ENCODE measurements around the gene KRTAP16-1. TPM values are rescaled to one million over a fixed set of nuclear protein-coding genes. Genes with fewer than 3 reads are reported as not detected.

Gene KRTAP16-1
- total and polyA plus RNA-seq, 10 of the 15 experiments (the other 5 are each of a cell fraction or from before 2014, with no cell fraction given): 0.23 TPM; not detected in 9

DNA sequence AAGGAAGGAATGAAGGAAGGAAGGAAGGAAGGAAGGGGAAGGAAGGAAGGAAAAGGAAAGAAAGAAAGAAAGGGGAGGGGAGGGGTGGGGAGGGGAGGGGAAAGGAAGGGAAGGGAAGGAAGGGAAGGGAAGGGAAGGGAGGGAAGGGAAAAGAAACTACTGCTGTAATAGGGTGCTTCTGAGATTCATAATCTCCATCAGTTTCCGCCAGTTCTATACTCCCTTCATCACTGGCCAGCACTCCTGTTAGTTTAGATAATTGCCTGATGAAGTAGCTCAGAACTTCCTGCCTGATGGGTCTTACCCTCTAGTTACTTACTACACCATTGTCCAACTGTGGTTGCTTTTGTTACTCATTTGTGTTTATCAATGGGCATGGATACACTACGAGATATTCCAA is 45.9 kb downstream of the KRTAP16-1 start:
- no peak overlapping the region for H3K4me2 ChIP-seq (ENCODE audit: control insufficient read depth, insufficient read depth)
- no TSS peak for BruUV-seq (replicated peaks)
- no peak overlapping the region for H3K27ac ChIP-seq (ENCODE audit: control insufficient read depth, insufficient read depth)
- FAIRE-seq (no peak), ATAC-seq (no peak), DNase-seq (ENCODE audit: low read depth, low spot score) (no peak)
- no peaks in the 10 kb centered on the region; a peak in 2 of 4 replicates for H3K27me3 ChIP-seq (replicated peaks in 1 of 2; ENCODE audit: control insufficient read depth in 2 of 2, insufficient read depth in 2 of 2, low read length in 1 of 2)
- ChIA-PET RAD21 (ENCODE audit: unreplicated experiment) (no interaction called here), CTCF (no interaction called here), POLR2A (no interaction called here), SMC1A (ENCODE audit: uncharacterized antibody, unreplicated experiment) (no interaction called here)
- no peaks in the 10 kb centered on the region for H4K20me1 ChIP-seq (ENCODE audit: control insufficient read depth, insufficient read depth)
- no peaks in the 10 kb centered on the region for H3K36me3 ChIP-seq (ENCODE audit: control insufficient read depth in 2 of 2, insufficient read depth in 2 of 2, low read length in 1 of 2)
- H3K4me1 ChIP-seq (ENCODE audit: control insufficient read depth, insufficient read depth, low read length): no peaks in the 10 kb centered on the region
- H2AFZ ChIP-seq (ENCODE audit: control insufficient read depth, low read depth, low read length): no peak overlapping the region
- intact Hi-C loops (cut with micrococcal nuclease; ENCODE audit: unreplicated experiment): no loop called here
- 0% methylated on average over 2 of the region's 2 CpGs for WGBS (ENCODE audit: insufficient coverage, insufficient replicate concordance, low lambda C conversion rate, missing lambda C conversion rate)
- TF ChIP-seq LARP7 (IDR thresholded peaks at IDR 0.05) (no peak), ASH2L (IDR thresholded peaks at IDR 0.05; ENCODE audit: borderline replicate concordance, low read depth) (no peak), CHD1 (IDR thresholded peaks at IDR 0.05; ENCODE audit: low read depth, low read length) (no peak), PAX8 (IDR thresholded peaks at IDR 0.05) (no peak), YBX1 (IDR thresholded peaks at IDR 0.05) (no peak), POLR2AphosphoS5 (IDR thresholded peaks at IDR 0.05; ENCODE audit: low read length) (no peak), ATF7 (IDR thresholded peaks at IDR 0.05; ENCODE audit: low read depth) (no peak), TCF3 (IDR thresholded peaks at IDR 0.05; ENCODE audit: borderline replicate concordance, insufficient read depth, low read depth, low read length) (no peak), YY1 (IDR thresholded peaks at IDR 0.05; ENCODE audit: low read depth, low read length) (no peak), ZNF622 (IDR thresholded peaks at IDR 0.05) (no peak), MXI1 (IDR thresholded peaks at IDR 0.05; ENCODE audit: low read depth, low read length) (no peak), PML (IDR thresholded peaks at IDR 0.05; ENCODE audit: low read length) (no peak), ZNF217 (IDR thresholded peaks at IDR 0.05) (no peak), ZZZ3 (IDR thresholded peaks at IDR 0.05; ENCODE audit: control insufficient read depth, insufficient read length, low read depth) (no peak), HDGF (IDR thresholded peaks at IDR 0.05) (no peak)
- TF ChIP-seq, protein P1, sequence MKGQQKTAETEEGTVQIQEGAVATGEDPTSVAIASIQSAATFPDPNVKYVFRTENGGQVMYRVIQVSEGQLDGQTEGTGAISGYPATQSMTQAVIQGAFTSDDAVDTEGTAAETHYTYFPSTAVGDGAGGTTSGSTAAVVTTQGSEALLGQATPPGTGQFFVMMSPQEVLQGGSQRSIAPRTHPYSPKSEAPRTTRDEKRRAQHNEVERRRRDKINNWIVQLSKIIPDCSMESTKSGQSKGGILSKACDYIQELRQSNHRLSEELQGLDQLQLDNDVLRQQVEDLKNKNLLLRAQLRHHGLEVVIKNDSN (IDR thresholded peaks at IDR 0.05; ENCODE audit: borderline replicate concordance, extremely low read length, insufficient read depth, low read depth, low read length): no peak
- TF ChIP-seq, protein P2, sequence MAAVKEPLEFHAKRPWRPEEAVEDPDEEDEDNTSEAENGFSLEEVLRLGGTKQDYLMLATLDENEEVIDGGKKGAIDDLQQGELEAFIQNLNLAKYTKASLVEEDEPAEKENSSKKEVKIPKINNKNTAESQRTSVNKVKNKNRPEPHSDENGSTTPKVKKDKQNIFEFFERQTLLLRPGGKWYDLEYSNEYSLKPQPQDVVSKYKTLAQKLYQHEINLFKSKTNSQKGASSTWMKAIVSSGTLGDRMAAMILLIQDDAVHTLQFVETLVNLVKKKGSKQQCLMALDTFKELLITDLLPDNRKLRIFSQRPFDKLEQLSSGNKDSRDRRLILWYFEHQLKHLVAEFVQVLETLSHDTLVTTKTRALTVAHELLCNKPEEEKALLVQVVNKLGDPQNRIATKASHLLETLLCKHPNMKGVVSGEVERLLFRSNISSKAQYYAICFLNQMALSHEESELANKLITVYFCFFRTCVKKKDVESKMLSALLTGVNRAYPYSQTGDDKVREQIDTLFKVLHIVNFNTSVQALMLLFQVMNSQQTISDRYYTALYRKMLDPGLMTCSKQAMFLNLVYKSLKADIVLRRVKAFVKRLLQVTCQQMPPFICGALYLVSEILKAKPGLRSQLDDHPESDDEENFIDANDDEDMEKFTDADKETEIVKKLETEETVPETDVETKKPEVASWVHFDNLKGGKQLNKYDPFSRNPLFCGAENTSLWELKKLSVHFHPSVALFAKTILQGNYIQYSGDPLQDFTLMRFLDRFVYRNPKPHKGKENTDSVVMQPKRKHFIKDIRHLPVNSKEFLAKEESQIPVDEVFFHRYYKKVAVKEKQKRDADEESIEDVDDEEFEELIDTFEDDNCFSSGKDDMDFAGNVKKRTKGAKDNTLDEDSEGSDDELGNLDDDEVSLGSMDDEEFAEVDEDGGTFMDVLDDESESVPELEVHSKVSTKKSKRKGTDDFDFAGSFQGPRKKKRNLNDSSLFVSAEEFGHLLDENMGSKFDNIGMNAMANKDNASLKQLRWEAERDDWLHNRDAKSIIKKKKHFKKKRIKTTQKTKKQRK (IDR thresholded peaks at IDR 0.05; ENCODE audit: low read depth, low read length): no peak
- TF ChIP-seq, protein P3, sequence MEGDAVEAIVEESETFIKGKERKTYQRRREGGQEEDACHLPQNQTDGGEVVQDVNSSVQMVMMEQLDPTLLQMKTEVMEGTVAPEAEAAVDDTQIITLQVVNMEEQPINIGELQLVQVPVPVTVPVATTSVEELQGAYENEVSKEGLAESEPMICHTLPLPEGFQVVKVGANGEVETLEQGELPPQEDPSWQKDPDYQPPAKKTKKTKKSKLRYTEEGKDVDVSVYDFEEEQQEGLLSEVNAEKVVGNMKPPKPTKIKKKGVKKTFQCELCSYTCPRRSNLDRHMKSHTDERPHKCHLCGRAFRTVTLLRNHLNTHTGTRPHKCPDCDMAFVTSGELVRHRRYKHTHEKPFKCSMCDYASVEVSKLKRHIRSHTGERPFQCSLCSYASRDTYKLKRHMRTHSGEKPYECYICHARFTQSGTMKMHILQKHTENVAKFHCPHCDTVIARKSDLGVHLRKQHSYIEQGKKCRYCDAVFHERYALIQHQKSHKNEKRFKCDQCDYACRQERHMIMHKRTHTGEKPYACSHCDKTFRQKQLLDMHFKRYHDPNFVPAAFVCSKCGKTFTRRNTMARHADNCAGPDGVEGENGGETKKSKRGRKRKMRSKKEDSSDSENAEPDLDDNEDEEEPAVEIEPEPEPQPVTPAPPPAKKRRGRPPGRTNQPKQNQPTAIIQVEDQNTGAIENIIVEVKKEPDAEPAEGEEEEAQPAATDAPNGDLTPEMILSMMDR (IDR thresholded peaks at IDR 0.05 in 2 of 3, conservative IDR thresholded peaks at IDR 0.05 in 1 of 3; ENCODE audit: control insufficient read depth in 2 of 3, extremely low read depth in 1 of 3, insufficient read depth in 1 of 3, low read depth in 3 of 3, low read length in 3 of 3): no peak
- H3K9ac ChIP-seq (ENCODE audit: control insufficient read depth, insufficient read depth, low read length): no peak overlapping the region
- no peak overlapping the region for H3K4me3 ChIP-seq
- H3K9me3 ChIP-seq (replicated peaks; ENCODE audit: control insufficient read depth, insufficient read depth, low read length): no peaks in the 10 kb centered on the region
- H3K79me2 ChIP-seq (ENCODE audit: control insufficient read depth, insufficient read depth, low read length): no peaks in the 10 kb centered on the region
- in situ Hi-C loops (cut with MboI): no loop called here
